Measurements from ENCODE around the gene ZNF81. TPM values are rescaled to one million over a fixed set of nuclear protein-coding genes. Genes with fewer than 3 reads are reported as not detected.
"Not testable (repeated sequence)": the region's sequence is repeated elsewhere in the genome, so short reads cannot be mapped to it uniquely, and the experiment has no call there.

The ZNF81 gene
- total RNA-seq, 2 donors from 2014 or later, result 4.2 to 6.9 TPM

- TF ChIP-seq CTCF (IDR thresholded peaks at IDR 0.05), result no peak
- no peak for TF ChIP-seq POLR2A (IDR thresholded peaks at IDR 0.05)
- ATAC-seq (no peak), DNase-seq (peak in 3 of 4 donors; percentile 12 to 29 (median 16))
- 62 to 73% methylated on average over 4 of the region's 4 CpGs for WGBS, 2 donors
- Histone ChIP-seq H3K4me3 (no peak overlapping the region), H3K36me3 (replicated peaks in 1 of 2; ENCODE audit: insufficient read depth in 1 of 2, low read depth in 2 of 2) (no peaks in the 10 kb centered on the region), H3K9me3 (no peaks in the 10 kb centered on the region), H3K27me3 (no peaks in the 10 kb centered on the region), H3K27ac (no peak overlapping the region), H3K4me1 (no peaks in the 10 kb centered on the region)
- intact Hi-C loops (cut with DNase I), result no loop called here
These were observed 34.1 kb upstream of the ZNF81 start for GRCh38 chrX:47802589-47802988.

GRCh38 chrX:47803103-47803502 is 33.6 kb upstream of the ZNF81 start:
- DNase-seq (peak; percentile 12 to 50 (median 42)), ATAC-seq (peak; percentile 74)
- H3K9me3 ChIP-seq; H3K36me3 ChIP-seq (replicated peaks in 1 of 2; ENCODE audit: insufficient read depth in 1 of 2, low read depth in 2 of 2); H3K4me1 ChIP-seq; H3K27me3 ChIP-seq; H3K27ac ChIP-seq; H3K4me3 ChIP-seq; intact Hi-C loops (cut with DNase I): not testable (repeated sequence)
- WGBS, 2 donors, result 25 to 45% methylated on average over 21 of the region's 21 CpGs
- peak in 1 of 7 experiments; percentile 5 for TF ChIP-seq CTCF (IDR thresholded peaks at IDR 0.05)

GRCh38 chrX:47804315-47804714 is 32.4 kb upstream of the ZNF81 start:
- intact Hi-C loops (cut with DNase I), result no loop called here
- no peak for TF ChIP-seq POLR2A (IDR thresholded peaks at IDR 0.05)
- Histone ChIP-seq H3K27ac (no peak overlapping the region), H3K4me1 (no peaks in the 10 kb centered on the region), H3K27me3 (no peaks in the 10 kb centered on the region), H3K9me3 (no peaks in the 10 kb centered on the region), H3K4me3 (no peak overlapping the region), H3K36me3 (replicated peaks in 1 of 2; ENCODE audit: insufficient read depth in 1 of 2, low read depth in 2 of 2) (no peaks in the 10 kb centered on the region)
- DNase-seq (no peak), ATAC-seq (no peak)
- 96 to 98% methylated on average over 4 to 8 of the region's 9 CpGs for WGBS, 2 donors

- H3K36me3 ChIP-seq (replicated peaks in 1 of 2; ENCODE audit: insufficient read depth in 1 of 2, low read depth in 2 of 2); H3K4me1 ChIP-seq; ATAC-seq; intact Hi-C loops (cut with DNase I); H3K27me3 ChIP-seq; H3K27ac ChIP-seq; DNase-seq; H3K9me3 ChIP-seq; H3K4me3 ChIP-seq: not testable (repeated sequence)
- 50 to 70% methylated on average over 1 of the region's 1 CpG for WGBS, 2 donors
These were observed 30.9 kb upstream of the ZNF81 start for GRCh38 chrX:47805844-47806243.

GRCh38 chrX:47806415-47807271 is 30.1 kb upstream of the ZNF81 start:
- H3K27ac ChIP-seq; H3K27me3 ChIP-seq; H3K36me3 ChIP-seq (replicated peaks in 1 of 2; ENCODE audit: insufficient read depth in 1 of 2, low read depth in 2 of 2); H3K4me3 ChIP-seq; ATAC-seq; intact Hi-C loops (cut with DNase I); H3K9me3 ChIP-seq; H3K4me1 ChIP-seq; DNase-seq: not testable (repeated sequence)
- 90 to 100% methylated on average over 1 to 9 of the region's 14 CpGs for WGBS, 2 donors

- H3K36me3 ChIP-seq (replicated peaks in 1 of 2; ENCODE audit: insufficient read depth in 1 of 2, low read depth in 2 of 2); intact Hi-C loops (cut with DNase I); H3K27ac ChIP-seq; H3K4me3 ChIP-seq; ATAC-seq; H3K4me1 ChIP-seq; H3K9me3 ChIP-seq; H3K27me3 ChIP-seq; DNase-seq: not testable (repeated sequence)
- 80% methylated on average over 3 of the region's 3 CpGs; no CpG with 5 or more reads in 1 of the 2 donors for WGBS, 2 donors
These were observed 29.5 kb upstream of the ZNF81 start for GRCh38 chrX:47807272-47807538.

GRCh38 chrX:47807548-47807947 is 29.2 kb upstream of the ZNF81 start:
- no peaks in the 10 kb centered on the region for H3K27me3 ChIP-seq
- TF ChIP-seq POLR2A (IDR thresholded peaks at IDR 0.05), result no peak
- no peak for TF ChIP-seq CTCF (IDR thresholded peaks at IDR 0.05)
- DNase-seq (no peak), ATAC-seq (no peak)
- no peaks in the 10 kb centered on the region for H3K4me1 ChIP-seq
- H3K9me3 ChIP-seq, result no peaks in the 10 kb centered on the region
- no peaks in the 10 kb centered on the region for H3K36me3 ChIP-seq (replicated peaks in 1 of 2; ENCODE audit: insufficient read depth in 1 of 2, low read depth in 2 of 2)
- intact Hi-C loops (cut with DNase I), result no loop called here
- H3K4me3 ChIP-seq, result no peak overlapping the region
- H3K27ac ChIP-seq, result no peak overlapping the region
- 53 to 78% methylated on average over 2 to 3 of the region's 12 CpGs for WGBS, 2 donors
